Activated T-cell treated with anti-CD3 and anti-CD28 coated beads, Interleukin-2, amount 50 U/mL, for 4 hours (primary cell): Measurements from ENCODE around the gene ARHGAP24. TPM values are rescaled to one million over a fixed set of nuclear protein-coding genes. Genes with fewer than 3 reads are reported as not detected.

ENCODE experiments used
- ATAC-seq, 2 donors: fragments of 200-7000 bp; cut with Tn5 transposase; one replicate each; pipeline ENCODE4 v1.10.0; 2021
- DNase-seq: peaks from one replicate; pipeline ENCODE4 v3.0.0-alpha.2; 2020
- H3K27me3 Mint-ChIP-seq: one replicate; pipeline ENCODE4 v1.8.0; 2021; ENCODE audit warnings: low read depth, mixed read lengths
- H3K36me3 Mint-ChIP-seq: one replicate; pipeline ENCODE4 v1.8.0; 2022; ENCODE audit warnings: mixed read lengths; ENCODE audit not compliant: insufficient read depth
- H3K4me1 Mint-ChIP-seq: one replicate; pipeline ENCODE4 v1.8.0; 2021; ENCODE audit warnings: low read depth, mixed read lengths
- H3K4me3 Mint-ChIP-seq: one replicate; pipeline ENCODE4 v1.8.0; 2021; ENCODE audit warnings: mild to moderate bottlenecking, moderate library complexity, mixed read lengths
- H3K9me3 Mint-ChIP-seq: one replicate; pipeline ENCODE4 v1.8.0; 2021; ENCODE audit warnings: mixed read lengths
- total RNA-seq, 3 donors: library from RNA; stranded (reverse); gene quantifications; one replicate each; pipeline ENCODE4 v1.2.1, GENCODE V29; 2021

The ARHGAP24 gene
- total RNA-seq, 3 donors from 2014 or later: 0.29 to 1.5 (median 0.46) TPM

GRCh38 chr4:85681221-85681657 lies 206.3 kb downstream of the ARHGAP24 start:
- no peak for ATAC-seq

DNA sequence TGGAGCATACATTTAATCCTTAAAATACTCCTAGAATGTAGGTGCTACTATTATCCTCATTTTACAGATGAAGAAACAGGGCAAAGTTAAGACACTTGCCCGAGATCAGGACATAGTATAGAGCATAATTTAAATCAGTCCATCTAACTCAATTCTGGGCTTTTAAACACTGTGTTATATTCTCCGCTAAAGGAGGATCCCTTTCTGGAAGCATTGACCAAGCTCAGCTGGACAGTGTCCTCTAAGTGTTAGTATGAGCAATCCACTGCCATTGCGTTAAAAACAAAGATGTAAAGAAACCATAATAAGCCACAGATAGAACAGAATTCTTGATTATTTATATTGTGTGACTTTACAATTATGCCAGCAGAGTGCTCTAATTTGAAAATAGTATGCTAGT lies 207.0 kb downstream of the ARHGAP24 start:
- Mint-ChIP-seq H3K4me1 (no peaks in the 10 kb centered on the region), H3K9me3 (peaks cover 13% of the 10 kb centered on the region), H3K27me3 (no peaks in the 10 kb centered on the region), H3K36me3 (no peaks in the 10 kb centered on the region), H3K4me3 (no peak overlapping the region)
- no peak for ATAC-seq
- DNase-seq: no peak

More at GRCh38 chr4:85681221-85681657, 206.3 kb downstream of the ARHGAP24 start:
- H3K4me3 Mint-ChIP-seq: no peak overlapping the region
- no peaks in the 10 kb centered on the region for H3K27me3 Mint-ChIP-seq
- no peaks in the 10 kb centered on the region for H3K36me3 Mint-ChIP-seq
- H3K4me1 Mint-ChIP-seq: no peaks in the 10 kb centered on the region
- peaks cover 13% of the 10 kb centered on the region for H3K9me3 Mint-ChIP-seq
- no peak for DNase-seq

DNA sequence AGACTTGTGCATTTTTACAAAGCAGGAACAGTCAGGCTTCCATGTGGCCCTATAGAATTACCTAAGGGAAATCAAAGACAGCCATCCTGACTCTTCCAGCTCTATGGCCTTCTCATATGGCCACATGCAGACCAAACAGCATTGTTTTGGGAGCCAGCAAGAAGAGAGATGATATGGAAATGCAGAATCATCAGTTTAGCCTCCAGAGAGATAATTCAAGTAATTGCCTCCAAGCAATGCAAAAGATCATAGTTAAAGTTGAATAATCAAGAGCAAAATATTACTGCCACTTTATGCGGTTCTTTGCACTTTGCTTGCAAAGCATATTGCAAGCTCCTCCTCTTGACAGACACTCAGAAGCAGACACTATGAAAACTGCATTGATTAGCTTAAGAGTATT lies 207.4 kb downstream of the ARHGAP24 start:
- Mint-ChIP-seq H3K9me3 (peaks cover 13% of the 10 kb centered on the region), H3K4me3 (no peak overlapping the region), H3K36me3 (no peaks in the 10 kb centered on the region), H3K4me1 (no peaks in the 10 kb centered on the region), H3K27me3 (no peaks in the 10 kb centered on the region)
- no peak for ATAC-seq
- no peak for DNase-seq

DNA sequence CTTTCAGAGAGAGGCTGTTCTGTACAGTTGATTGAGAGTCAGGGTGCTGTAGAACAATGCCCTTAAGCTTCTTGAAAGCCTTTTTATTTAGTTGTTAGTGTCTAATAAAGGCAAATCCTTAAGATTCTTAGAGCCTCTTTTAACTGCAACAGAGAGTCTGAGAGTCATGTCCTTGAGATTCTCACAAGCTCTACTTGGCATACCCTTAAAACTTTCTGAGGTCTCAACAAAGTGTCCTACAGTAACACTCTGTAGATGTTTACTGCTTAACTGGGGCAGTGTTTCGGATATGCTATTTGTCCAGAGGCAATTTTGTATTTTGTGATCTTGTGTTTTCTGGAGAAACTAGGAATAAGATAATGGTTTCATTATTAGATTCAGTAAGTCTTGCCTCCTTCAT lies 209.7 kb downstream of the ARHGAP24 start:
- Mint-ChIP-seq H3K36me3 (no peaks in the 10 kb centered on the region), H3K4me1 (no peaks in the 10 kb centered on the region), H3K4me3 (no peak overlapping the region), H3K9me3 (peaks cover 10% of the 10 kb centered on the region), H3K27me3 (no peaks in the 10 kb centered on the region)
- no peak for DNase-seq
- ATAC-seq: no peak

DNA sequence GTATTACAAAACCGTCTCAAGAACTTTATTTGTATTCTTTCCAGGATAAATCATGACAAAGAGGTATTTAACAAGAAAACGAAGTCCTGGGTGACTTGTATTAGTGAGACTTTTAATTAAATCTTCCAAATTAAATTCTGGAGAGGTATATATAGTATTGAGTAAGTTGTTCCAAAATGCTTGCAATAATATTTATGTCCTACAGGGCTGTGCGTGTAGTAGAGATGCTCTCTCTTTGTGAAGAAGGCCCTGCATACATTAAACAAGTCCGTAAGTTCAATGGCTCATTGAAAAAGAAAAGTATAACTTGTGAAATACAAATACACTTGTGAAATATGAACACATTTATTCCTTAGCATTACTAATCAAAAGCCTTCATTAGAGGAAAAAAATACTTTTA lies 211.4 kb downstream of the ARHGAP24 start:
- Mint-ChIP-seq H3K9me3 (peaks cover 15% of the 10 kb centered on the region), H3K27me3 (no peaks in the 10 kb centered on the region)
- ATAC-seq: no peak

DNA sequence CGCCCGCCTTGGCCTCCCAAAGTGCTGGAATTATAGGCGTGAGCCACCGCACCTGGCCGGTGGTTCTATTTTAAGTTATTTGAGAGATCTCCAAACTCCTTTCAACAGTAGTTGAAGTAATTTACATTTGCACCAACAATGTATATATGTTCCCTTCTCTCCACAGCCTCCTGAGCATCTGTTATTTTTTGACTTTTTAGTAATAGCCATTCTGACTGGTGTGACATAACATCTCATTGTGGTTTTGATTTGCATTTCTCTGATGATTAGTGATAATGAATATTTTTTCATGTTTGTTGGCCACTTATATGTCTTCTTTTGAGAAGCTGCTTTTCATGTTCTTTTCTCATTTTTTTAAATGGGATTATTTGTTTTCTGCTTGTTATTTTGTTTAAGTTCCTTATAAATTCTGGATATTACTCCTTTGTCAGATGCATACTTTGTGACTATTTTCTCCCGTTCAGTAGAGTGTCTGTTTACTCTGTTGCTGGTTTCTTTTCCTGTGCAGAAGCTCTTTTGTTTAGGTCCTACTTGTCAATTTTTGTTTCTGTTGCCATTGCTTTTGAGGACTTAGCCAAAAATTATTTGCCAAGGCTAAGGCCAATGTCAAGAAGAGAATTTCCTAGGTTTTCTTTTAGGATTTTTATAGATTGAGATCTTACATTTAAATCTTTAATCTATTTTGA lies 213.2 kb downstream of the ARHGAP24 start:
- ATAC-seq: no peak
- no peak for DNase-seq
- no peaks in the 10 kb centered on the region for H3K36me3 Mint-ChIP-seq
- H3K4me1 Mint-ChIP-seq: no peaks in the 10 kb centered on the region
- peaks cover 15% of the 10 kb centered on the region for H3K9me3 Mint-ChIP-seq
- H3K4me3 Mint-ChIP-seq: no peak overlapping the region
- no peaks in the 10 kb centered on the region for H3K27me3 Mint-ChIP-seq

More for the DNA sequence above, 211.4 kb downstream of the ARHGAP24 start:
- no peaks in the 10 kb centered on the region for H3K36me3 Mint-ChIP-seq
- no peak for DNase-seq
- H3K4me1 Mint-ChIP-seq: no peaks in the 10 kb centered on the region
- H3K4me3 Mint-ChIP-seq: no peak overlapping the region

DNA sequence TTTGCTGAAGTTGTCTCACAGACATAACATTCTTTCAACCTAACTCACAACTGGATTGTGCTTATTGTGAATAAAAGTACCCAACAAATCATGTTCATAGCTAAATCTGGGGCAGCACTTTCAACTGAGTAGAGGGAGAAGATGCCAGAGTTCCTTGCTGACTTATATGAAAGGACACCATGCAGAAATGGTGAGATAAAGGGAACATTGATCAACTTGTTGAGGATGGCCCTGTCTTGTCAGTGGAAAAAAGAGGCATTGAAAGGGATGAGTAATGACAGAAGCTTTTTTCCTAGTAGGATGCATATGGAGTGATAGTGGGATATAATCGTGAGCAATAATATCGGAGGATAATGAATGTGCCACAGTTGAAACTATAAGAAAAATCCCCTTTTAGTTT lies 221.7 kb downstream of the ARHGAP24 start:
- Mint-ChIP-seq H3K9me3 (peaks cover 16% of the 10 kb centered on the region), H3K36me3 (no peaks in the 10 kb centered on the region)
- DNase-seq: no peak

DNA sequence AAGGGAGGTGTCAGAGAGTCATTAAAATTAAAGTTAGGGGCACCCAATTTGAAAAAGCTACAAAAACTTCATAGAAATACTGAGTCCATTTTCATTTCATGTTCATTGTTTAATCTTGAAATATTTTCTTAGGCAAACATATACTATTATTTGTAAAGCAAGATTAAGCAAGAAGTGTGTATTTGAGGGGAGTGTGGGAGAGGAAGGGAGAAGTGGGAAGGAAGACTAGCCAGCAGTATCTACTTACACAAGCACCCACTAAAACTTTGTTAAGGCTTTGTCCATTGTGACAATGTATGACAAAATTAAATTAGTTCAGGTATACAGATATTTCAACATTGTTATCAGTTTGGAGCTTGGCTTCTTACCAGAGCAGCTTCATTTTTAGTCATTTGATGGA lies 222.9 kb downstream of the ARHGAP24 start:
- no peak for ATAC-seq
- Mint-ChIP-seq H3K27me3 (no peaks in the 10 kb centered on the region), H3K4me1 (no peaks in the 10 kb centered on the region)

More for the DNA sequence above, 221.7 kb downstream of the ARHGAP24 start:
- Mint-ChIP-seq H3K4me1 (no peaks in the 10 kb centered on the region), H3K27me3 (no peaks in the 10 kb centered on the region), H3K4me3 (no peak overlapping the region)
- no peak for ATAC-seq

DNA sequence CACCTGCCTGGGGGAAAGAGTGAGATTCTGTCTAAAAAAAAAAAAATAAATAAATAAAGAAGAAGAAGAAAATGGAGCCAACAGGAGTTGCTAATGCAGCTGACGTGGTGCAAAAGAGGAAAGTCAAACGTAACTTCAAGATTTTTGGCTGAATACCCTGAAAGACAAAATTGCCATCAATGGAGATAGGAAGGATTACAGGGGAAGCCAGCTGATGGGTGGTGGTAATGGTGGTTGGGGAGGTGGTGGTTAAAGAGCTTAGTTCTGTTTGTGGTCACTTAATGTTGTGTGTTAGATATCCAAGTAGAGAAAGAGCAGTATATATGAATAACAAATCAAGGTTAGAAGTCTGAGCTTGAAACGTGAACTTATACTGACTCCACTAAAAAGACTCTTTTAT lies 225.4 kb downstream of the ARHGAP24 start:
- no peak for DNase-seq
- no peak for ATAC-seq
- no peaks in the 10 kb centered on the region for H3K4me1 Mint-ChIP-seq
- peaks cover 14% of the 10 kb centered on the region for H3K9me3 Mint-ChIP-seq
- no peak overlapping the region for H3K4me3 Mint-ChIP-seq
- no peaks in the 10 kb centered on the region for H3K36me3 Mint-ChIP-seq
- H3K27me3 Mint-ChIP-seq: no peaks in the 10 kb centered on the region

More for the DNA sequence above, 222.9 kb downstream of the ARHGAP24 start:
- DNase-seq: no peak
- peaks cover 16% of the 10 kb centered on the region for H3K9me3 Mint-ChIP-seq
- no peaks in the 10 kb centered on the region for H3K36me3 Mint-ChIP-seq
- no peak overlapping the region for H3K4me3 Mint-ChIP-seq

DNA sequence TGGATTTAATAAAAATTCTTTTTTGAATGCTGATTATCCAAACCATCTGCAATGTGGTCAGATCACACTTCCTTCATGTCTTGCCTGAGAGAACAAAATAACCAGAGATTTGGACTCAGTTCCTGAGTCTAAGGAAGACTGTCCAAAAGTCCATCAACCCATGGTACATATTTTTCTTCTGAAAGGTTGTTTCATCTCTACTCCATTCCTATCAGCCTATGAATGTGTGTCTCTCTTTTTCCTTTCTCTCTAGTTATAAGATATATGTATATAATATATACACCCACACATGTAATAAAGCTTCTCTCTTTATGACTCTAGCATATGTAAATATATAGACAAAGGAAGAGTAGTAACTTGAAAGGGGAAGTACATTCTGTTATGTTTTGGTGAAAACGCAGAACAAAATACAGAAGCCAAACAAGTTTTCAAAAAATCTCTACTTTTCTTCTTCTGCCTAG lies 226.9 kb downstream of the ARHGAP24 start:
- ATAC-seq (no peak), DNase-seq (no peak)
- peaks cover 15% of the 10 kb centered on the region for H3K9me3 Mint-ChIP-seq
- H3K4me1 Mint-ChIP-seq: no peaks in the 10 kb centered on the region
- H3K27me3 Mint-ChIP-seq: no peaks in the 10 kb centered on the region
- no peak overlapping the region for H3K4me3 Mint-ChIP-seq
- no peaks in the 10 kb centered on the region for H3K36me3 Mint-ChIP-seq

DNA sequence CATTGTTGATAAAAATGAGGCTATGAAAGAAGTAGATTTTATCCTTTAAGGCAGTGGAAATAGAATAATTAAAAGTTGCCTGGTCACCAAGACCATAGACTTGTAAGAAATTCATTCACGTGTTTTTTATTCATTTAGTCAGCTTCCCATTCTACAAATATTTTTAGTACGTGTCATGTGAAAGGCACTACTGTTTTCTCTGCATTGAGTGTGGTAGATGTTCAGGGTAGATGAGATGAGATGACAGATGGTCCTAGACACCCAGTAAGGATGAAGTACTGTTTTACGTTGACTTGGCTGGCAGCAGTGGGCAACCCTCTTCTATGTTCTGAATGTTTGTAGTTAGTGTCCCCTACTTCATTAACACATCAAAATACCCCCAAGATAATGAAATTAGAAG lies 228.1 kb downstream of the ARHGAP24 start:
- Mint-ChIP-seq H3K9me3 (peaks cover 14% of the 10 kb centered on the region), H3K4me1 (no peaks in the 10 kb centered on the region), H3K27me3 (no peaks in the 10 kb centered on the region), H3K4me3 (no peak overlapping the region), H3K36me3 (no peaks in the 10 kb centered on the region)
- DNase-seq (no peak), ATAC-seq (no peak)

GRCh38 chr4:85707611-85708010 lies 232.7 kb downstream of the ARHGAP24 start:
- ATAC-seq (no peak), DNase-seq (no peak)
- H3K27me3 Mint-ChIP-seq: no peaks in the 10 kb centered on the region
- no peaks in the 10 kb centered on the region for H3K36me3 Mint-ChIP-seq
- no peak overlapping the region for H3K4me3 Mint-ChIP-seq
- H3K9me3 Mint-ChIP-seq: peaks cover 11% of the 10 kb centered on the region
- no peaks in the 10 kb centered on the region for H3K4me1 Mint-ChIP-seq

DNA sequence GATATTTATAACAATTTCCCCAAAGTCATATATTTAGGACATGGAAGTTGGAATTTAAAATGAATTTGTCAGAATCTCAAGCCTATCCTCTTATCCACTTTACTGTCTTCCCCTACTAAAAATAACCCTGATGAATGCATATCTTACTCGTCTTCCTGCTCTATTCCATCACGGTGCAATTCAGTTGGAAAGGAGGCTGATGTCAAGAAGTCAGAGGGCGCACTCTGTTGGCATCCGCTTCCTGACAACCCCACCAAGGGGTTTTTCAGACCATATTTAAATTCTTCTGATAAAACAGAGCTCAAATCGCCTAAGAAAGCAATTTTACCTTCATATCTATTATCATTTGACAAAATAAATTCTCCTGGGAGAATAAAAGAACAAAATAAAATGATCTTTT lies 233.5 kb downstream of the ARHGAP24 start:
- no peaks in the 10 kb centered on the region for H3K27me3 Mint-ChIP-seq
- peaks cover 11% of the 10 kb centered on the region for H3K9me3 Mint-ChIP-seq
- H3K4me1 Mint-ChIP-seq: no peaks in the 10 kb centered on the region
- H3K36me3 Mint-ChIP-seq: no peaks in the 10 kb centered on the region
- ATAC-seq (no peak), DNase-seq (no peak)
- H3K4me3 Mint-ChIP-seq: no peak overlapping the region

- H3K27me3 Mint-ChIP-seq: no peaks in the 10 kb centered on the region
- ATAC-seq: no peak
- H3K9me3 Mint-ChIP-seq: peaks cover 4% of the 10 kb centered on the region
- no peaks in the 10 kb centered on the region for H3K4me1 Mint-ChIP-seq
- H3K36me3 Mint-ChIP-seq: no peaks in the 10 kb centered on the region
- H3K4me3 Mint-ChIP-seq: no peak overlapping the region
- no peak for DNase-seq
Observed at GRCh38 chr4:85713005-85713404, 238.1 kb downstream of the ARHGAP24 start.

DNA sequence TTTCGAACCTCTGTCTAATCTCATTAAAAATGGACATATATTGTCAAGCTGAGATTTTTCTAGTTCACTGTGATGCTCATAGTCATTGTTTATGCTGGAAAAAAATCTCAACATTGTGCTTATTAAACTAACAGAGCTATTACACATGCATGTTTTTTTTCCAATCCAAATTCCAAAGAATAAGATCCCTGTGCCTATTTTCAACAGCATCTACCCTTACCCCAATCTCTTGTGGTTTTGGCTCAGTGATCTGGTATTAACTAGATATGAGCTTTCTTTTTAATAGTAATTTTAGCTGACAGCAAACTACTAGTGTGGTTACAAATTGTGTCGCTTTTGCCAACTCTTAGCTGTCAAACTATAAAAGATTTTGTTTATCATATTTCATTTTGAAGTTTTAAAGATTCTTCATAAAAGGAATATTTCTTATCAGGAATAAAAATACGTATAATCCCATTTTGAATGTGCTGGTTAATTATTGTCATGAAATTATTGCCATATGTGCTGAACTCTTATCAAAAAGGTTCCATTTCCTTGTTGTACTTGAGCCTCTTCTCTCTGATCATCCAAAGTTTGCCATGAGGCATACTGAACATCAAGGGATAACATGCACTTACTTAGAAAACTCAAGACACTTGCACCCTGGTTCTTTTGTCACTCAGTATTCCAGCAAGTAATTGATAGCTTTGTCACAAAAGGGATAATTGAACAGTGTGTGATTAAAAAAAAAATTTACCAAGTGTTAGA lies 241.2 kb downstream of the ARHGAP24 start:
- Mint-ChIP-seq H3K9me3 (peaks cover 7% of the 10 kb centered on the region), H3K36me3 (no peaks in the 10 kb centered on the region), H3K27me3 (no peaks in the 10 kb centered on the region), H3K4me1 (no peaks in the 10 kb centered on the region), H3K4me3 (no peak overlapping the region)
- no peak for DNase-seq
- ATAC-seq: no peak
